ENCODE measurements around the gene CANT1. TPM values are rescaled to one million over a fixed set of nuclear protein-coding genes. Genes with fewer than 3 reads are reported as not detected.
A peak's percentile ranks its signal among the peaks of the same experiment; 100 is the strongest.

Gene CANT1
- total and polyA plus RNA-seq, 9 of the 15 experiments (the other 6 are each of a cell fraction or from before 2014, with no cell fraction given): 2.7 to 66.4 (median 22.5) TPM

DNA sequence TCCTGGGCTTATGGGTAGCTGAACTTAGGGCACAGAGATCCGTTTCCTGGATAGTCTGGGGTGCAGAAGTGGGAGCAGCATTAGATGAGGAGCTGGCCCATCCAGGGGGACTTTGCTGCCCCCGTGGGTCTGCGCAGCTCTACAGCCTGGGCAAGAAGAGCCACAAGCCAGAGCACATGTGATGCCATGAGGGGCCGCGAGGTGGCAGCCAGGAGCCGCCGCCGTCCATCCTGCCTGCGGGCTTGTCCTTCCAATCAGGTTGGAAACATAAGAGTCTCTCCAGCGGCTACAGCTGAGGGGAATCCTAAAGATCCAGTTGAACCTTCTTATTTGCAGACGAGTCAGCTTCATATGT is 36.3 kb upstream of the CANT1 start:
- peaks cover 38 to 87% of the 10 kb centered on the region in 2 experiments; a peak in 4 of 5 replicates for H3K27me3 ChIP-seq (ENCODE audit: control insufficient read depth in 2 of 2, insufficient read depth in 2 of 2, low read length in 2 of 2)
- H3K9me1 ChIP-seq (ENCODE audit: control insufficient read depth, insufficient read depth, low read length): no peaks in the 10 kb centered on the region
- BruUV-seq (replicated peaks): no TSS peak
- H2AFZ ChIP-seq (ENCODE audit: low read depth, low read length): no peak overlapping the region
- no peaks in the 10 kb centered on the region for H3K36me3 ChIP-seq (ENCODE audit: control insufficient read depth, insufficient read depth, low read length)
- 2% methylated on average over 6 of the region's 11 CpGs for WGBS (ENCODE audit: insufficient coverage, low coverage, missing lambda C conversion rate)
- no peak overlapping the region for H3K9ac ChIP-seq (ENCODE audit: insufficient read depth in 1 of 2, low read depth in 2 of 2, low read length in 2 of 2)
- in situ Hi-C loops (cut with MboI): no loop called here
- H3K4me3 ChIP-seq: no peak overlapping the region
- ChIA-PET CTCF (ENCODE audit: low intra/inter-chr PET ratio) (interaction anchor here (0.5 to 1.6 kb wide), 4 partner anchors 26 to 344 kb away, joined by 3 to 8 read pairs (median 6); no protein-coding TSS in a partner anchor), POLR2A (interaction anchor here (0.6 to 0.8 kb wide), 2 partner anchors 43 to 61 kb away, joined by 3 read pairs; no protein-coding TSS in a partner anchor)
- H4K20me1 ChIP-seq (replicated peaks; ENCODE audit: control insufficient read depth, insufficient read depth, low read length): peaks cover 15% of the 10 kb centered on the region; the same call in 1 of the 2 replicates
- no peak overlapping the region for H3K4me2 ChIP-seq (ENCODE audit: insufficient read depth, low read length)
- H3K4me1 ChIP-seq (replicated peaks in 1 of 2; ENCODE audit: control insufficient read depth in 2 of 2, insufficient read depth in 2 of 2, low read length in 2 of 2): peaks cover 0 to 17% of the 10 kb centered on the region in 2 experiments; a peak in 2 of 5 replicates
- no peaks in the 10 kb centered on the region; the same call in 1 of the 2 replicates for H3K9me3 ChIP-seq (replicated peaks; ENCODE audit: control insufficient read depth, insufficient read depth, low read depth, low read length)
- FAIRE-seq (peak; percentile 78), ATAC-seq (peak; percentile 95), DNase-seq (ENCODE audit: extremely low read depth in 1 of 4, low spot score in 3 of 4) (peak; percentile 76 to 77 (median 77))
- intact Hi-C loops (cut with micrococcal nuclease): loop anchor here (5.0 kb wide), 1 partner anchor 36 kb away; no protein-coding TSS in a partner anchor
- no peak overlapping the region for H3K27ac ChIP-seq (ENCODE audit: extremely low read depth, low read depth, low read length)
- H3K79me2 ChIP-seq (ENCODE audit: control insufficient read depth, insufficient read depth, low read length): no peaks in the 10 kb centered on the region
- TF ChIP-seq ZNF507 (tag; conservative IDR thresholded peaks at IDR 0.05) (no peak), CHD1 (IDR thresholded peaks at IDR 0.05; ENCODE audit: low read length) (no peak), RB1 (IDR thresholded peaks at IDR 0.05; ENCODE audit: low read depth) (0 out of 2 replicates have a peak, but pooled peaks have one; percentile 42), TGIF2 (CRISPR knock-in tag; IDR thresholded peaks at IDR 0.05) (no peak), ZNF146 (CRISPR knock-in tag; IDR thresholded peaks at IDR 0.05; ENCODE audit: unreplicated experiment) (no peak)
- TF ChIP-seq, protein P1, sequence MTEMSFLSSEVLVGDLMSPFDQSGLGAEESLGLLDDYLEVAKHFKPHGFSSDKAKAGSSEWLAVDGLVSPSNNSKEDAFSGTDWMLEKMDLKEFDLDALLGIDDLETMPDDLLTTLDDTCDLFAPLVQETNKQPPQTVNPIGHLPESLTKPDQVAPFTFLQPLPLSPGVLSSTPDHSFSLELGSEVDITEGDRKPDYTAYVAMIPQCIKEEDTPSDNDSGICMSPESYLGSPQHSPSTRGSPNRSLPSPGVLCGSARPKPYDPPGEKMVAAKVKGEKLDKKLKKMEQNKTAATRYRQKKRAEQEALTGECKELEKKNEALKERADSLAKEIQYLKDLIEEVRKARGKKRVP (CRISPR knock-in tag; IDR thresholded peaks at IDR 0.05): no peak
- TF ChIP-seq, protein P2, sequence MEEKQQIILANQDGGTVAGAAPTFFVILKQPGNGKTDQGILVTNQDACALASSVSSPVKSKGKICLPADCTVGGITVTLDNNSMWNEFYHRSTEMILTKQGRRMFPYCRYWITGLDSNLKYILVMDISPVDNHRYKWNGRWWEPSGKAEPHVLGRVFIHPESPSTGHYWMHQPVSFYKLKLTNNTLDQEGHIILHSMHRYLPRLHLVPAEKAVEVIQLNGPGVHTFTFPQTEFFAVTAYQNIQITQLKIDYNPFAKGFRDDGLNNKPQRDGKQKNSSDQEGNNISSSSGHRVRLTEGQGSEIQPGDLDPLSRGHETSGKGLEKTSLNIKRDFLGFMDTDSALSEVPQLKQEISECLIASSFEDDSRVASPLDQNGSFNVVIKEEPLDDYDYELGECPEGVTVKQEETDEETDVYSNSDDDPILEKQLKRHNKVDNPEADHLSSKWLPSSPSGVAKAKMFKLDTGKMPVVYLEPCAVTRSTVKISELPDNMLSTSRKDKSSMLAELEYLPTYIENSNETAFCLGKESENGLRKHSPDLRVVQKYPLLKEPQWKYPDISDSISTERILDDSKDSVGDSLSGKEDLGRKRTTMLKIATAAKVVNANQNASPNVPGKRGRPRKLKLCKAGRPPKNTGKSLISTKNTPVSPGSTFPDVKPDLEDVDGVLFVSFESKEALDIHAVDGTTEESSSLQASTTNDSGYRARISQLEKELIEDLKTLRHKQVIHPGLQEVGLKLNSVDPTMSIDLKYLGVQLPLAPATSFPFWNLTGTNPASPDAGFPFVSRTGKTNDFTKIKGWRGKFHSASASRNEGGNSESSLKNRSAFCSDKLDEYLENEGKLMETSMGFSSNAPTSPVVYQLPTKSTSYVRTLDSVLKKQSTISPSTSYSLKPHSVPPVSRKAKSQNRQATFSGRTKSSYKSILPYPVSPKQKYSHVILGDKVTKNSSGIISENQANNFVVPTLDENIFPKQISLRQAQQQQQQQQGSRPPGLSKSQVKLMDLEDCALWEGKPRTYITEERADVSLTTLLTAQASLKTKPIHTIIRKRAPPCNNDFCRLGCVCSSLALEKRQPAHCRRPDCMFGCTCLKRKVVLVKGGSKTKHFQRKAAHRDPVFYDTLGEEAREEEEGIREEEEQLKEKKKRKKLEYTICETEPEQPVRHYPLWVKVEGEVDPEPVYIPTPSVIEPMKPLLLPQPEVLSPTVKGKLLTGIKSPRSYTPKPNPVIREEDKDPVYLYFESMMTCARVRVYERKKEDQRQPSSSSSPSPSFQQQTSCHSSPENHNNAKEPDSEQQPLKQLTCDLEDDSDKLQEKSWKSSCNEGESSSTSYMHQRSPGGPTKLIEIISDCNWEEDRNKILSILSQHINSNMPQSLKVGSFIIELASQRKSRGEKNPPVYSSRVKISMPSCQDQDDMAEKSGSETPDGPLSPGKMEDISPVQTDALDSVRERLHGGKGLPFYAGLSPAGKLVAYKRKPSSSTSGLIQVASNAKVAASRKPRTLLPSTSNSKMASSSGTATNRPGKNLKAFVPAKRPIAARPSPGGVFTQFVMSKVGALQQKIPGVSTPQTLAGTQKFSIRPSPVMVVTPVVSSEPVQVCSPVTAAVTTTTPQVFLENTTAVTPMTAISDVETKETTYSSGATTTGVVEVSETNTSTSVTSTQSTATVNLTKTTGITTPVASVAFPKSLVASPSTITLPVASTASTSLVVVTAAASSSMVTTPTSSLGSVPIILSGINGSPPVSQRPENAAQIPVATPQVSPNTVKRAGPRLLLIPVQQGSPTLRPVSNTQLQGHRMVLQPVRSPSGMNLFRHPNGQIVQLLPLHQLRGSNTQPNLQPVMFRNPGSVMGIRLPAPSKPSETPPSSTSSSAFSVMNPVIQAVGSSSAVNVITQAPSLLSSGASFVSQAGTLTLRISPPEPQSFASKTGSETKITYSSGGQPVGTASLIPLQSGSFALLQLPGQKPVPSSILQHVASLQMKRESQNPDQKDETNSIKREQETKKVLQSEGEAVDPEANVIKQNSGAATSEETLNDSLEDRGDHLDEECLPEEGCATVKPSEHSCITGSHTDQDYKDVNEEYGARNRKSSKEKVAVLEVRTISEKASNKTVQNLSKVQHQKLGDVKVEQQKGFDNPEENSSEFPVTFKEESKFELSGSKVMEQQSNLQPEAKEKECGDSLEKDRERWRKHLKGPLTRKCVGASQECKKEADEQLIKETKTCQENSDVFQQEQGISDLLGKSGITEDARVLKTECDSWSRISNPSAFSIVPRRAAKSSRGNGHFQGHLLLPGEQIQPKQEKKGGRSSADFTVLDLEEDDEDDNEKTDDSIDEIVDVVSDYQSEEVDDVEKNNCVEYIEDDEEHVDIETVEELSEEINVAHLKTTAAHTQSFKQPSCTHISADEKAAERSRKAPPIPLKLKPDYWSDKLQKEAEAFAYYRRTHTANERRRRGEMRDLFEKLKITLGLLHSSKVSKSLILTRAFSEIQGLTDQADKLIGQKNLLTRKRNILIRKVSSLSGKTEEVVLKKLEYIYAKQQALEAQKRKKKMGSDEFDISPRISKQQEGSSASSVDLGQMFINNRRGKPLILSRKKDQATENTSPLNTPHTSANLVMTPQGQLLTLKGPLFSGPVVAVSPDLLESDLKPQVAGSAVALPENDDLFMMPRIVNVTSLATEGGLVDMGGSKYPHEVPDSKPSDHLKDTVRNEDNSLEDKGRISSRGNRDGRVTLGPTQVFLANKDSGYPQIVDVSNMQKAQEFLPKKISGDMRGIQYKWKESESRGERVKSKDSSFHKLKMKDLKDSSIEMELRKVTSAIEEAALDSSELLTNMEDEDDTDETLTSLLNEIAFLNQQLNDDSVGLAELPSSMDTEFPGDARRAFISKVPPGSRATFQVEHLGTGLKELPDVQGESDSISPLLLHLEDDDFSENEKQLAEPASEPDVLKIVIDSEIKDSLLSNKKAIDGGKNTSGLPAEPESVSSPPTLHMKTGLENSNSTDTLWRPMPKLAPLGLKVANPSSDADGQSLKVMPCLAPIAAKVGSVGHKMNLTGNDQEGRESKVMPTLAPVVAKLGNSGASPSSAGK (IDR thresholded peaks at IDR 0.05): no peak
- TF ChIP-seq, protein P3, sequence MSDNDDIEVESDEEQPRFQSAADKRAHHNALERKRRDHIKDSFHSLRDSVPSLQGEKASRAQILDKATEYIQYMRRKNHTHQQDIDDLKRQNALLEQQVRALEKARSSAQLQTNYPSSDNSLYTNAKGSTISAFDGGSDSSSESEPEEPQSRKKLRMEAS (CRISPR knock-in tag; IDR thresholded peaks at IDR 0.05): 0 out of 2 replicates have a peak, but pooled peaks have one; percentile 36
